ENCODE data around the gene CDK9. TPM values are rescaled to one million over a fixed set of nuclear protein-coding genes. Genes with fewer than 3 reads are reported as not detected.

The CDK9 gene
- total and polyA plus RNA-seq, 3 donors from 2014 or later = 77.1 to 163 (median 136) TPM

- intact Hi-C loops (cut with DNase I; ENCODE audit: low total_unique reads) = loop anchor here (5.0 to 10.0 kb wide), 2 partner anchors 45 to 83 kb away; partner anchors contain the start of gene TOR2A
- TF ChIP-seq, protein P1, sequence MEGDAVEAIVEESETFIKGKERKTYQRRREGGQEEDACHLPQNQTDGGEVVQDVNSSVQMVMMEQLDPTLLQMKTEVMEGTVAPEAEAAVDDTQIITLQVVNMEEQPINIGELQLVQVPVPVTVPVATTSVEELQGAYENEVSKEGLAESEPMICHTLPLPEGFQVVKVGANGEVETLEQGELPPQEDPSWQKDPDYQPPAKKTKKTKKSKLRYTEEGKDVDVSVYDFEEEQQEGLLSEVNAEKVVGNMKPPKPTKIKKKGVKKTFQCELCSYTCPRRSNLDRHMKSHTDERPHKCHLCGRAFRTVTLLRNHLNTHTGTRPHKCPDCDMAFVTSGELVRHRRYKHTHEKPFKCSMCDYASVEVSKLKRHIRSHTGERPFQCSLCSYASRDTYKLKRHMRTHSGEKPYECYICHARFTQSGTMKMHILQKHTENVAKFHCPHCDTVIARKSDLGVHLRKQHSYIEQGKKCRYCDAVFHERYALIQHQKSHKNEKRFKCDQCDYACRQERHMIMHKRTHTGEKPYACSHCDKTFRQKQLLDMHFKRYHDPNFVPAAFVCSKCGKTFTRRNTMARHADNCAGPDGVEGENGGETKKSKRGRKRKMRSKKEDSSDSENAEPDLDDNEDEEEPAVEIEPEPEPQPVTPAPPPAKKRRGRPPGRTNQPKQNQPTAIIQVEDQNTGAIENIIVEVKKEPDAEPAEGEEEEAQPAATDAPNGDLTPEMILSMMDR (IDR thresholded peaks at IDR 0.05) = no peak
- TF ChIP-seq POLR2A (IDR thresholded peaks at IDR 0.05) = no peak
Observed at GRCh38 chr9:127781806-127782205, 4.0 kb upstream of the CDK9 start.

GRCh38 chr9:127783111-127784008, 2.5 kb upstream of the CDK9 start:
- TF ChIP-seq, protein P1 (IDR thresholded peaks at IDR 0.05) = no peak
- TF ChIP-seq POLR2A (IDR thresholded peaks at IDR 0.05) = no peak
- 71 to 80% methylated on average over 12 to 20 of the region's 20 CpGs for WGBS, 2 donors
- H3K9me3 ChIP-seq = no peaks in the 10 kb centered on the region
- H3K36me3 ChIP-seq (ENCODE audit: low read depth, missing control alignments) = no peaks in the 10 kb centered on the region
- no peak overlapping the region for H3K27ac ChIP-seq
- no peak for DNase-seq
- H3K4me3 ChIP-seq = no peak overlapping the region
- intact Hi-C loops (cut with DNase I; ENCODE audit: low total_unique reads) = loop anchor here (5.0 to 10.0 kb wide), 2 partner anchors 46 to 81 kb away; partner anchors contain the start of gene TOR2A
- no peaks in the 10 kb centered on the region for H3K27me3 ChIP-seq
- H3K4me1 ChIP-seq = peaks cover 30% of the 10 kb centered on the region

More at GRCh38 chr9:127781806-127782205, 4.0 kb upstream of the CDK9 start:
- Histone ChIP-seq H3K27ac (no peak overlapping the region), H3K4me1 (peaks cover 16% of the 10 kb centered on the region), H3K4me3 (no peak overlapping the region), H3K36me3 (ENCODE audit: low read depth, missing control alignments) (no peaks in the 10 kb centered on the region), H3K27me3 (no peaks in the 10 kb centered on the region), H3K9me3 (no peaks in the 10 kb centered on the region)
- no peak for DNase-seq
- 88 to 98% methylated on average over 4 of the region's 4 CpGs for WGBS, 2 donors

DNA sequence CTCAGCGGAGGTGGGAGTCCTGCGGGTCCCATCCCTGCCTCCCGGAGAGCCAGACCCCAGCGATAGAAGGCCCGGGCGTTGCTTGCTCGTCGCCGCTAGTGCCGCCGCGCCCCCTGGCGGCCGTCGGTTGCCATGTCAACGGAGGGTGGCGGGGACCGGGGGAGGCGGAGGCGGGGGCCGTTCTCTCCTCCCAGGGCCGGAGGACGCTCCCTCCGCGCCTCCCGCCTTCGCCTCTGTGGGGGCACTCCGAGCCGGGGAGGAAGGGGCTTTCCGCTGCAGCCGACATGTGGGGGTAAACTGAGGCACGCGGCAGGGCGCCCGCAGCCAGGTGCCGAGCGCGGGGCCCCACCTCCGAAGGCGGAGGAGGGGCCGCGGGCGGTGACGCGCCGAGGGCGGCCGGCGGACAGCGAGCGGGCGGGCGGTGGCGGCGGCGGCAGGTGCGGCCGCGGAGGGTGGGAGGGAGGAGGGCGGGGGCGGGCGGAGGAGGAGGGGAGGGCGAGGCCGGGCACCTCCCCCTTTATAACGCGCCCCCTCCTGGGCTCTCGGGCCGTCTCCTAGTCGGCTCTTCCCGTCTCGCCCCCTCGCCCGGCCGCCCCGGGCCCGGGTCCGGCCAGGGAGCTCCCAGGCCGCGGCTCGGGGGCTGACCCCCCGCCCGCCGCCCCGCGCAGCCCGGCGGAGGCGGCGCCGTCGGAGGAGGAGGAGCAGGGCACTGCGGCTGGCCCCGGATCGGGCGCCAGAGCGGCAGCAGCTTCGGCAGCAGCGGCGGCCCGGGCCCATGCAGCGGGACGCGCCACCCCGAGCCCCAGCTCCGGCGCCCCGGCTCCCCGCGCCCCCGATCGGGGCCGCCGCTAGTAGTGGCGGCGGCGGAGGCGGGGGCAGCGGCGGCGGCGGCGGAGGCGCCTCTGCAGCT, 556 bp upstream of the CDK9 start:
- TF ChIP-seq, protein P1 (IDR thresholded peaks at IDR 0.05) = peak; percentile 94 to 97 (median 96)
- TF ChIP-seq POLR2A (IDR thresholded peaks at IDR 0.05) = no peak
- H3K36me3 ChIP-seq (ENCODE audit: low read depth, missing control alignments) = no peaks in the 10 kb centered on the region
- peaks cover 46% of the 10 kb centered on the region for H3K4me1 ChIP-seq
- 1% methylated on average over 44 of the region's 123 CpGs; no CpG with 5 or more reads in 1 of the 2 donors for whole genome bisulfite sequencing, 2 donors
- intact Hi-C loops (cut with DNase I; ENCODE audit: low total_unique reads) = loop anchor here (10.0 kb wide), 1 partner anchor 80 kb away; no protein-coding TSS in a partner anchor
- peak overlapping the region; percentile 75 to 98 for H3K4me3 ChIP-seq
- H3K27me3 ChIP-seq = no peaks in the 10 kb centered on the region
- peak; percentile 87 for DNase-seq
- H3K27ac ChIP-seq = peak overlapping the region; percentile 80 to 95
- no peaks in the 10 kb centered on the region for H3K9me3 ChIP-seq

DNA sequence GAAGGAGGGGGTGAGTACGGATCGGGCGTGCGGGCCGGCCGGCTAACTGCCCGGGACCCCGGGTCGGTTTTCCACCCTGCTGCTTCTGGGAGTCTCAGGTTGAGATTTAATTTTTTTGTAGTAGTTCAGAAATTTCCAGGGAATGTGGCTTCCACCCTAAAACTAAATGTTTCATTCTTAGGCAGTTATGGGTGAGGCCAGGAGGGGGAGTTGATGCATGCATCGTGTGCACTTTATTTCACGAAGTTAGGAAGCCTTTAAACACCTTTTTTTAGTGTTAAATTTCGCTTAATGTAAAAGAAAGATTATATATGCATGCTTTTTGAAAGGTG, 905 bp downstream of the CDK9 start:
- H3K27me3 ChIP-seq = no peaks in the 10 kb centered on the region
- H3K9me3 ChIP-seq = no peaks in the 10 kb centered on the region
- H3K36me3 ChIP-seq (ENCODE audit: low read depth, missing control alignments) = no peaks in the 10 kb centered on the region
- H3K27ac ChIP-seq = peak overlapping the region; percentile 75 to 95
- H3K4me1 ChIP-seq = peaks cover 47% of the 10 kb centered on the region
- TF ChIP-seq, protein P1 (IDR thresholded peaks at IDR 0.05) = peak; percentile 31 to 63 (median 45)
- TF ChIP-seq POLR2A (IDR thresholded peaks at IDR 0.05) = no peak
- 1% methylated on average over 12 of the region's 12 CpGs for WGBS, 2 donors
- intact Hi-C loops (cut with DNase I; ENCODE audit: low total_unique reads) = loop anchor here (10.0 kb wide), 1 partner anchor 78 kb away; no protein-coding TSS in a partner anchor
- DNase-seq = no peak
- H3K4me3 ChIP-seq = peak overlapping the region; percentile 92 to 98
